Measurements from ENCODE around the gene AIF1L. TPM values are rescaled to one million over a fixed set of nuclear protein-coding genes. Genes with fewer than 3 reads are reported as not detected.
"Not testable (repeated sequence)": the region's sequence is repeated elsewhere in the genome, so short reads cannot be mapped to it uniquely, and the experiment has no call there.

Gene AIF1L
- total RNA-seq, 1 donor from 2014 or later = 0.27 TPM

GRCh38 chr9:131097948-131098278, 1.6 kb downstream of the AIF1L start:
- DNase-seq (ENCODE audit: low spot score) = no peak
- Mint-ChIP-seq H3K27me3 (ENCODE audit: low read depth) (peaks cover 36% of the 10 kb centered on the region), H3K36me3 (ENCODE audit: low read depth) (no peaks in the 10 kb centered on the region), H3K27ac (no peak overlapping the region), H3K9me3 (no peaks in the 10 kb centered on the region), H3K4me3 (ENCODE audit: low read depth) (no peak overlapping the region), H3K4me1 (ENCODE audit: low read depth) (peaks cover 3% of the 10 kb centered on the region)
- intact Hi-C loops (cut with micrococcal nuclease) = no loop called here

GRCh38 chr9:131098391-131099101, 2.2 kb downstream of the AIF1L start:
- Mint-ChIP-seq H3K27ac (no peak overlapping the region), H3K4me3 (ENCODE audit: low read depth) (no peak overlapping the region), H3K9me3 (no peaks in the 10 kb centered on the region), H3K27me3 (ENCODE audit: low read depth) (peaks cover 36% of the 10 kb centered on the region), H3K36me3 (ENCODE audit: low read depth) (no peaks in the 10 kb centered on the region), H3K4me1 (ENCODE audit: low read depth) (peaks cover 3% of the 10 kb centered on the region)
- no peak for DNase-seq (ENCODE audit: low spot score)
- intact Hi-C loops (cut with micrococcal nuclease) = no loop called here

- H3K9me3 Mint-ChIP-seq = no peaks in the 10 kb centered on the region
- no peak overlapping the region for H3K4me3 Mint-ChIP-seq (ENCODE audit: low read depth)
- DNase-seq (ENCODE audit: low spot score) = no peak
- H3K4me1 Mint-ChIP-seq (ENCODE audit: low read depth) = peaks cover 3% of the 10 kb centered on the region
- peaks cover 32% of the 10 kb centered on the region for H3K27me3 Mint-ChIP-seq (ENCODE audit: low read depth)
- H3K27ac Mint-ChIP-seq = no peak overlapping the region
- H3K36me3 Mint-ChIP-seq (ENCODE audit: low read depth) = no peaks in the 10 kb centered on the region
- intact Hi-C loops (cut with micrococcal nuclease) = no loop called here
Observed at GRCh38 chr9:131099102-131099606, 2.8 kb downstream of the AIF1L start.

- H3K4me3 Mint-ChIP-seq (ENCODE audit: low read depth); intact Hi-C loops (cut with micrococcal nuclease); DNase-seq (ENCODE audit: low spot score); H3K4me1 Mint-ChIP-seq (ENCODE audit: low read depth); H3K27ac Mint-ChIP-seq; H3K36me3 Mint-ChIP-seq (ENCODE audit: low read depth); H3K9me3 Mint-ChIP-seq: not testable (repeated sequence)
- peaks cover 27% of the 10 kb centered on the region for H3K27me3 Mint-ChIP-seq (ENCODE audit: low read depth)
Observed at GRCh38 chr9:131099845-131100244, 3.5 kb downstream of the AIF1L start.

GRCh38 chr9:131100445-131100844, 4.1 kb downstream of the AIF1L start:
- Mint-ChIP-seq H3K4me1 (ENCODE audit: low read depth) (peaks cover 3% of the 10 kb centered on the region), H3K27me3 (ENCODE audit: low read depth) (peaks cover 21% of the 10 kb centered on the region), H3K9me3 (no peaks in the 10 kb centered on the region), H3K36me3 (ENCODE audit: low read depth) (no peaks in the 10 kb centered on the region), H3K27ac (no peak overlapping the region), H3K4me3 (ENCODE audit: low read depth) (no peak overlapping the region)
- intact Hi-C loops (cut with micrococcal nuclease) = no loop called here
- no peak for DNase-seq (ENCODE audit: low spot score)

GRCh38 chr9:131101207-131101964, 5.1 kb downstream of the AIF1L start:
- Mint-ChIP-seq H3K9me3 (no peaks in the 10 kb centered on the region), H3K36me3 (ENCODE audit: low read depth) (no peaks in the 10 kb centered on the region), H3K27me3 (ENCODE audit: low read depth) (peaks cover 14% of the 10 kb centered on the region), H3K4me1 (ENCODE audit: low read depth) (no peaks in the 10 kb centered on the region), H3K27ac (no peak overlapping the region), H3K4me3 (ENCODE audit: low read depth) (no peak overlapping the region)
- intact Hi-C loops (cut with micrococcal nuclease) = no loop called here
- DNase-seq (ENCODE audit: low spot score) = no peak

- Mint-ChIP-seq H3K9me3 (no peaks in the 10 kb centered on the region), H3K27me3 (ENCODE audit: low read depth) (peaks cover 4% of the 10 kb centered on the region), H3K27ac (no peak overlapping the region), H3K4me3 (ENCODE audit: low read depth) (no peak overlapping the region), H3K4me1 (ENCODE audit: low read depth) (no peaks in the 10 kb centered on the region), H3K36me3 (ENCODE audit: low read depth) (no peaks in the 10 kb centered on the region)
- intact Hi-C loops (cut with micrococcal nuclease) = no loop called here
- no peak for DNase-seq (ENCODE audit: low spot score)
Observed at GRCh38 chr9:131103024-131103423, 6.7 kb downstream of the AIF1L start.

GRCh38 chr9:131103535-131103934, 7.2 kb downstream of the AIF1L start:
- H3K27ac Mint-ChIP-seq = no peak overlapping the region
- H3K9me3 Mint-ChIP-seq = no peaks in the 10 kb centered on the region
- no peaks in the 10 kb centered on the region for H3K36me3 Mint-ChIP-seq (ENCODE audit: low read depth)
- no peak for DNase-seq (ENCODE audit: low spot score)
- H3K27me3 Mint-ChIP-seq (ENCODE audit: low read depth) = no peaks in the 10 kb centered on the region
- no peaks in the 10 kb centered on the region for H3K4me1 Mint-ChIP-seq (ENCODE audit: low read depth)
- intact Hi-C loops (cut with micrococcal nuclease) = no loop called here
- no peak overlapping the region for H3K4me3 Mint-ChIP-seq (ENCODE audit: low read depth)

- Mint-ChIP-seq H3K27me3 (ENCODE audit: low read depth) (no peaks in the 10 kb centered on the region), H3K27ac (no peak overlapping the region), H3K4me3 (ENCODE audit: low read depth) (no peak overlapping the region), H3K9me3 (no peaks in the 10 kb centered on the region), H3K4me1 (ENCODE audit: low read depth) (no peaks in the 10 kb centered on the region), H3K36me3 (ENCODE audit: low read depth) (no peaks in the 10 kb centered on the region)
- intact Hi-C loops (cut with micrococcal nuclease) = no loop called here
- DNase-seq (ENCODE audit: low spot score) = no peak
Observed at GRCh38 chr9:131104016-131104740, 7.8 kb downstream of the AIF1L start.

GRCh38 chr9:131105952-131106351, 9.6 kb downstream of the AIF1L start:
- intact Hi-C loops (cut with micrococcal nuclease) = no loop called here
- H3K36me3 Mint-ChIP-seq (ENCODE audit: low read depth) = no peaks in the 10 kb centered on the region

GRCh38 chr9:131107760-131108159, 11.4 kb downstream of the AIF1L start:
- Mint-ChIP-seq H3K27ac (no peak overlapping the region), H3K4me1 (ENCODE audit: low read depth) (no peaks in the 10 kb centered on the region), H3K27me3 (ENCODE audit: low read depth) (no peaks in the 10 kb centered on the region), H3K4me3 (ENCODE audit: low read depth) (no peak overlapping the region), H3K9me3 (no peaks in the 10 kb centered on the region), H3K36me3 (ENCODE audit: low read depth) (no peaks in the 10 kb centered on the region)
- intact Hi-C loops (cut with micrococcal nuclease) = no loop called here
- DNase-seq (ENCODE audit: low spot score) = no peak

More at GRCh38 chr9:131105952-131106351, 9.6 kb downstream of the AIF1L start:
- Mint-ChIP-seq H3K27me3 (ENCODE audit: low read depth) (no peaks in the 10 kb centered on the region), H3K9me3 (no peaks in the 10 kb centered on the region), H3K27ac (no peak overlapping the region), H3K4me1 (ENCODE audit: low read depth) (no peaks in the 10 kb centered on the region), H3K4me3 (ENCODE audit: low read depth) (no peak overlapping the region)
- no peak for DNase-seq (ENCODE audit: low spot score)

GRCh38 chr9:131111186-131111853, 15.0 kb downstream of the AIF1L start:
- Mint-ChIP-seq H3K4me3 (ENCODE audit: low read depth) (no peak overlapping the region), H3K4me1 (ENCODE audit: low read depth) (no peaks in the 10 kb centered on the region), H3K9me3 (no peaks in the 10 kb centered on the region), H3K27ac (no peak overlapping the region), H3K36me3 (ENCODE audit: low read depth) (no peaks in the 10 kb centered on the region), H3K27me3 (ENCODE audit: low read depth) (no peaks in the 10 kb centered on the region)
- intact Hi-C loops (cut with micrococcal nuclease) = no loop called here
- DNase-seq (ENCODE audit: low spot score) = no peak

Measured in activated T-helper 2 cell treated with anti-CD3 and anti-CD28 coated beads, Interferon-gamma antibody, Interleukin-2, Interleukin-4, amounts not matched to agents 10 μg/mL and 5 μg/mL and 100 μg/mL, durations not matched to agents 14 hours and 24 hours and 36 hours (primary cell).